ENCODE data around the gene MAD1L1.

GRCh38 chr7:2013381-2014311, 219.1 kb downstream of the MAD1L1 start:
- TF ChIP-seq GATA2 (IDR thresholded peaks at IDR 0.05; ENCODE audit: low read depth, low read length) (no peak), GATA3 (IDR thresholded peaks at IDR 0.05; ENCODE audit: low read depth, low read length) (no peak)
